T-helper 1 cell treated with Interleukin-12 subunit alpha and Interleukin-12 subunit beta and Interleukin-4 antibody, amounts not matched to agents 30 μg/mL and 1 μg/mL, for 36 hours (primary cell): ENCODE data around the gene LRRC27.
"Not testable (repeated sequence)": the region's sequence is repeated elsewhere in the genome, so short reads cannot be mapped to it uniquely, and the experiment has no call there.

Experiments used
- H3K27ac Mint-ChIP-seq: one replicate; pipeline ENCODE4 v1.8.0; 2021; ENCODE audit warnings: mild to moderate bottlenecking, mixed read lengths
- H3K27me3 Mint-ChIP-seq: one replicate; pipeline ENCODE4 v1.8.0; 2021; ENCODE audit warnings: low read depth, mixed read lengths
- H3K36me3 Mint-ChIP-seq: one replicate; pipeline ENCODE4 v1.8.0; 2021; ENCODE audit warnings: low read depth, mixed read lengths
- H3K4me1 Mint-ChIP-seq: one replicate; pipeline ENCODE4 v1.8.0; 2021; ENCODE audit warnings: low read depth, mixed read lengths
- H3K4me3 Mint-ChIP-seq: one replicate; pipeline ENCODE4 v1.8.0; 2021; ENCODE audit warnings: mild to moderate bottlenecking, moderate library complexity, mixed read lengths
- H3K9me3 Mint-ChIP-seq: one replicate; pipeline ENCODE4 v1.8.0; 2021; ENCODE audit warnings: mixed read lengths

The LRRC27 gene

DNA sequence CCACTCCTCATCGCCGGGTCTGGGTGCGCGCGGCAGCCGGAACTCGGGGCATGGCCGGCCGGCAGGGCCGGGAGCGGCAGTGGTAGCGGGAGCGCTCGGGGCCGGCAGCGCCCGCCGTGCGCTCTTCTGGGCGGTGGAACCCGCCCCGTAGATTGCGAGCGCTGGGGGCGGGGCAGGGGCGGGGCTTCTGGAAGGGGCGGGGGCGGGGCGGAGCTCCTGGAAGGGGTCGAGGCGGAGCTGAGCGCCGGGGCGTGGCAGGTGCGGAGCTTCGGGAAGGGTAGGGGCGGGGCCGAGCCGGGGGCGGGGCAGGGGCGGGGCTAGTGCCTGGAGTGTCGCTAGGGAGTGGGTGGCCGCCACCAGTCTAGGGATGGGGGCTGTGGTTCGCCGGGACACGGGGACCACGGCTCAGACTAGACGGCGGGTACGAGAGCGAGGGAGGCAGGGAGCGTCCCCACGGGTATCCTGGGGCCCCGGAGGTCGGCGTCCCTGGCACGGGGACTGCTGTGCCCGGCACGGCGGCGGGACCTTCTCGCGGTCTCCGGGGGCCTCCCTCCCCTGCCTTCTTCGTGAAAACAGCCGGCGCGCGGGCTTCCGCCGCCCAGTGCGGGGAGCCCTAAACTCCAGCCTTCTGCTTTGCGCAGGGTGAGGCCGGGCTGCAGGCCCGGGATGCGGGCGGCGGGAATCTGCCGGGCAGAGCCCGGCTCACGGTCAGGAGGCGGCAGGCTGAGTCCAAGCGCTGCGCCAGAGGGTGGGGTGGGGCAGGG lies 24.0 kb upstream of the LRRC27 start, which contains the start of gene STK32C:
Gene STK32C (minus strand): TSS at position 128 of the 764 bp plus-strand sequence. CDS start 117 bp downstream, at position 11.
- no peak within 1 kb of the TSS for H3K27ac Mint-ChIP-seq
- peaks cover 3% of the 10 kb centered on the region for H3K4me1 Mint-ChIP-seq
- H3K9me3 Mint-ChIP-seq: no peaks in the 10 kb centered on the region
- peak within 1 kb of the TSS; percentile 82 for H3K4me3 Mint-ChIP-seq
- no peaks in the 10 kb centered on the region for H3K36me3 Mint-ChIP-seq
- peaks cover 43% of the 10 kb centered on the region for H3K27me3 Mint-ChIP-seq

DNA sequence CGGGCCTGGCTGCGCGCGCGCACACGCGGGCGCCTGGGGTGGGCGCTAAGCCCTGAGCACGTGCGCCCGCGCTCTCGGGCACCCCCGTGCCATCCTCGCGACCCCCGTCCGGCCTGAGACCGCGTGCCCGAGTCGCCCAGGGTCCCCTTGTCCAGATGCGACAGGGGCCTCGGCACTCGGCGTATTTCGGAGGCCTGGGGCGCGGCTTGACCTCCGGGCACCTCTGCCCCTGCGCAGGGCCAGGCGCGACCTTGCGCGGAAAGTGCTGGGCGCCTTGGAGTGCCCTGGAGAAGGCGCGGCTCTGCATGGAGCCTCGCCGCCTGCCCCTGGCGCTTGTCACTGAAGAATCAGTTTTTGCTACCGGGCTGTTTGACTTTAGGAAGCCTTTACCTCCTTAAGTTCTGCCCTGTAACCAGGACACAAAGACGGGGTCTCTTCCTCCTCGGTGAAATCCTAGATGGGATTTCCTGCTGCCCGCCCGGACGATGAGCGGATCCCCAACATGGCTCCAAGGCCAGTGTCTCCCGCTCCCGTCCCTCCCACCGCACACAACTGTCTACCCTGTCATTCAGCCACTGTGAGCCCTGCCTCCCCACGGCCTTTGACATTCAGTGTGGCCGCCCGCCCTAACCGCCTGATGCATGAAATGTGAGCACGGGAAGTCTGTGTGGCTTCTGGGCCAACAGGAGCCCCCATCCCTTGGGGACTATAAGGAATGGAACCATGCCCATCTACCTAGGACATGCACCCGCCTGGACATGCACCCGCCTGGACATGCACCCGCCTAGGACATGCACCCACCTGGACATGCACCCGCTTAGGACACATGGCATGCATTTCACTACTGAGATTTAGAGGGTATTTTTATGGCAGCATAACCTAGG lies 23.2 kb upstream of the LRRC27 start:
- Mint-ChIP-seq H3K9me3 (no peaks in the 10 kb centered on the region), H3K4me3 (peak overlapping the region; percentile 72), H3K36me3 (no peaks in the 10 kb centered on the region), H3K27ac (no peak overlapping the region), H3K4me1 (peaks cover 3% of the 10 kb centered on the region), H3K27me3 (peaks cover 46% of the 10 kb centered on the region)

- Mint-ChIP-seq H3K36me3 (no peaks in the 10 kb centered on the region), H3K27ac (no peak overlapping the region), H3K4me3 (peak overlapping the region; percentile 72), H3K27me3 (peaks cover 48% of the 10 kb centered on the region), H3K9me3 (no peaks in the 10 kb centered on the region), H3K4me1 (peaks cover 3% of the 10 kb centered on the region)
Observed at GRCh38 chr10:132309471-132309865, 22.5 kb upstream of the LRRC27 start.

- H3K4me3 Mint-ChIP-seq: peak overlapping the region; percentile 72
- H3K4me1 Mint-ChIP-seq: peaks cover 3% of the 10 kb centered on the region
- no peak overlapping the region for H3K27ac Mint-ChIP-seq
- no peaks in the 10 kb centered on the region for H3K9me3 Mint-ChIP-seq
- H3K27me3 Mint-ChIP-seq: peaks cover 49% of the 10 kb centered on the region
- H3K36me3 Mint-ChIP-seq: no peaks in the 10 kb centered on the region
Observed at GRCh38 chr10:132309879-132310591, 22.0 kb upstream of the LRRC27 start.

DNA sequence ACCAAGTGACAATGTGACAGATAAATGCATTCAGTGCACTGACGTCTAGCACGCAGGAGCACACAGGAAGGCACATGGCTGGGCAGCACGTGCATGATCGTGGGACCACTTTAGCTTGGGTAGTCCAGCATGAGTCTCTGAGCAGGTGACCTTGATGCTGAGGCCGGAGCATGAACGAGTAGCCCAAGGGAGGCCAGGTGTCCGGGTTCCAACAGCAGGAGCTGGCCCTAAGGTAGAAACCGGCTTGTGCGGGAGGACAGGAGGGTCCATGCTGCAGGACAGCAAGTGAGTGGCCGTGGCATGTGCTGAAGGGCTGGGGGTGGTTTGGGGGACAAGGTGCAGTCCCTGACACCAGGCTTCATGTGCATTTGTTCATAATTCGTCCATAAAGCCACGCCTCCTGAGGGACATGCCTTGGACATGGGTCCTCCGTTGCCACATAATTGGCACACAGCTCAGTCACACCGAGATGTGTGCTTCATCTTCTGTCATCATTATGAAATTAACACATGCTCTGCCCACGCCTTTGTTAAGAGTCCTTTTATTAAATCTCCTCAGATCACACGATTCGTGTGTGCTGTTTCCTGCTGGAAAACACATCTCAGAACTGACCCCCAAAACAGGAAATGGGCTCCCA lies 21.2 kb upstream of the LRRC27 start:
- H3K4me3 Mint-ChIP-seq: no peak overlapping the region
- H3K9me3 Mint-ChIP-seq: no peaks in the 10 kb centered on the region

GRCh38 chr10:132311338-132311939 lies 20.6 kb upstream of the LRRC27 start:
- Mint-ChIP-seq H3K4me3 (no peak overlapping the region), H3K4me1 (peaks cover 3% of the 10 kb centered on the region), H3K9me3 (no peaks in the 10 kb centered on the region), H3K27ac (no peak overlapping the region), H3K36me3 (no peaks in the 10 kb centered on the region), H3K27me3 (peaks cover 40% of the 10 kb centered on the region)

More for the DNA sequence above, 21.2 kb upstream of the LRRC27 start:
- H3K27me3 Mint-ChIP-seq: peaks cover 46% of the 10 kb centered on the region
- no peaks in the 10 kb centered on the region for H3K36me3 Mint-ChIP-seq
- H3K27ac Mint-ChIP-seq: no peak overlapping the region
- peaks cover 3% of the 10 kb centered on the region for H3K4me1 Mint-ChIP-seq

DNA sequence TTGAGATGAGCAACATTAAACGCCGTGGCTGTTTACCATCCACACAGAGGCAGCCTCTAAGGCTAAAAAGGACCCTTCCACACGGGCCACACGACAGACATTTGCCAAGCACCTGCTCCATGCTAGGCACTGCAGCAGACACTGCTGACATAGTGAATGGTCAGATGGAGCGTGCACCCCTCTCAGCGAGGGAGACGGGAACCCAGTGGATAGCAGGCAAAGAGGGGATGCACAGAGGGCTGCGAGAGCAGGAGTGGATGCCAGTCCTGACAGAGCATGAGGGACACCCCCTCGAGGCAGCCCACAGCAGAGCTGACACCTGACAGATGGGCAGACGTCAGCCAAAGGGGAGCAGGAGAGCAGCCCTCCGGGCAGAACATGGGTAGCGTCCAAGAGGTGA lies 18.7 kb upstream of the LRRC27 start:
- Mint-ChIP-seq H3K36me3 (no peaks in the 10 kb centered on the region), H3K4me1 (no peaks in the 10 kb centered on the region), H3K4me3 (no peak overlapping the region), H3K27me3 (peaks cover 34% of the 10 kb centered on the region), H3K27ac (no peak overlapping the region), H3K9me3 (no peaks in the 10 kb centered on the region)

- Mint-ChIP-seq H3K27ac (no peak overlapping the region), H3K4me3 (no peak overlapping the region), H3K9me3 (no peaks in the 10 kb centered on the region), H3K4me1 (no peaks in the 10 kb centered on the region), H3K36me3 (no peaks in the 10 kb centered on the region), H3K27me3 (peaks cover 33% of the 10 kb centered on the region)
Observed at GRCh38 chr10:132313865-132314264, 18.1 kb upstream of the LRRC27 start.

GRCh38 chr10:132314336-132314735 lies 17.7 kb upstream of the LRRC27 start:
- no peak overlapping the region for H3K27ac Mint-ChIP-seq
- H3K9me3 Mint-ChIP-seq: no peaks in the 10 kb centered on the region
- peaks cover under 1% of the 10 kb centered on the region for H3K4me1 Mint-ChIP-seq
- peaks cover 28% of the 10 kb centered on the region for H3K27me3 Mint-ChIP-seq
- H3K36me3 Mint-ChIP-seq: no peaks in the 10 kb centered on the region
- no peak overlapping the region for H3K4me3 Mint-ChIP-seq

DNA sequence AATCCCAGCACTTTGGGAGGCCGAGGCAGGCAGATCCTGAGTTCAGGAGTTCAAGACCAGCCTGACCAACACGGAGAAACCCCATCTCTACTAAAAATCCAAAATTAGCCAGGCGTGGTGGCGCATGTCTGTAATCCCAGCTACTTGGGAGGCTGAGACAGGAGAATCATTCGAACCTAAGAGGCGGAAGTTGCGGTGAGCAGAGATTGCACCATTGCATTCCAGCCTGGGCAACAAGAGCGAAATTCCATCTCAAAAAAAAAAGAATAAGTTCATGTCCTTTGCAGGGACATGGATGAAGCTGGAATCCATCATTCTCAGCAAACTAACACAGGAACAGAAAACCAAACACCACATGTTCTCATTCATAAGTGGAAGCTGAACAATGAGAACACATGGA lies 17.1 kb upstream of the LRRC27 start:
- not testable (repeated sequence) for H3K27ac Mint-ChIP-seq, H3K4me1 Mint-ChIP-seq, H3K4me3 Mint-ChIP-seq, H3K36me3 Mint-ChIP-seq, H3K9me3 Mint-ChIP-seq
- H3K27me3 Mint-ChIP-seq: peaks cover 23% of the 10 kb centered on the region

DNA sequence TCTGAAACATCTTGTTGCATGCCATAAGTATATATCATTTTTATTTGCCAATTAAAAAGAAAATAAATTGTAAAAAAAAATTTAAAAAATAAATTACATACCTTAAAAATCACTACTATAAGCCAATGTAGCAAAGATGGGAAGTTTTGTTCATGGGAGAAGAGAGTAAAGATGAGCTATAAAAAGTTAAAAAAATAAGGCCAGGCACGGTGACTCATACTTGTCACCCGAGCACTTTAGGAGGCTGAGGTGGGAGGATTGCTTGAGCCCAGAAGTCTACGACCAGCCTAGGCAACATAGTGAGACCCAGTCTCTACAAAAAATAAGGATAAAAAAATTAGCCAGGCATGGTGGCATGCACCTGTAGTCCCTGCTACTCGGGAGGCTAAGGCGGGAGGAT lies 15.9 kb upstream of the LRRC27 start:
- Mint-ChIP-seq H3K27me3 (peaks cover 15% of the 10 kb centered on the region), H3K9me3 (no peaks in the 10 kb centered on the region), H3K4me3 (no peak overlapping the region), H3K4me1 (peaks cover 12% of the 10 kb centered on the region), H3K27ac (no peak overlapping the region), H3K36me3 (no peaks in the 10 kb centered on the region)

- H3K9me3 Mint-ChIP-seq, H3K36me3 Mint-ChIP-seq, H3K4me3 Mint-ChIP-seq, H3K27ac Mint-ChIP-seq: not testable (repeated sequence)
- H3K27me3 Mint-ChIP-seq: peaks cover 13% of the 10 kb centered on the region
- peaks cover 12% of the 10 kb centered on the region for H3K4me1 Mint-ChIP-seq
Observed at GRCh38 chr10:132317477-132317876, 14.5 kb upstream of the LRRC27 start.

DNA sequence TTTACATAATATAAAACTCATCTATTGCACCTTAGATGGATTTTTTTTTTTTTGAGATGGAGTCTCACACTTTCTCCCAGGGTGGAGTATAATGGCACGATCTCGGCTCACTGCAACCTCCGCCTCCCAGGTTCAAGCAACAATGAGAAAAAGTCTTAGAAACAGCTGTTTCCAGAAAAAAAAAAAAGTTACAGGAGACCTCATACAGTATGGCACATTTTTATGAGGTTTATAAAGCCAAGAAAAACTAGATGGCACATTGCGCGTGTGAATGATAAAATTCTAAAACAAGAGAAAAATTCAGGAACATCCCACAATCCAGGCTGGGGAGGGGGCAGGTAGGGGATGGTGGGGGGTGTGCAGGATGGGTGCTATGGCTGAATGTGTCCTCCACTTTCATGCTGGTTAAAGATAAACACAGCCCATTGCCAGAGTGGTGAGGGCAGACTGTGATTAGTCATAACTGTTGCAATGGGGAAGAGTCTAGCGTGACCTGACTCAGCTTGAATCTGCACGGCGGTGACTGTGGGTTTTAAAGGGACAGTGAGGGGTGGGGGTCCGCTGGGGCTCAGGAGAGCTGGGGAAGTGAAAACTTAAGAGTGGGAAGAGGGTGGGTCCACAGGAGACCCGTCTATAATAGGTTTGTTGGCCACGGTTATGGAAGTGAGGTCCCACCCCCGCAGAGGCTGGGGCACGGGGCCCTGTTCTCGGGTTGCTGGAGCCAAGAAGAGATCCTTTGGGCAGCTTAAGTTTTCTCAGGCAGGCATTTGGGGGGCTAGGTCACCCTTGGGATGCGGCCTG lies 11.9 kb upstream of the LRRC27 start:
- H3K4me3 Mint-ChIP-seq: no peak overlapping the region
- H3K36me3 Mint-ChIP-seq: peaks cover 5% of the 10 kb centered on the region
- peaks cover 3% of the 10 kb centered on the region for H3K27me3 Mint-ChIP-seq
- H3K4me1 Mint-ChIP-seq: peaks cover 15% of the 10 kb centered on the region
- no peaks in the 10 kb centered on the region for H3K9me3 Mint-ChIP-seq
- H3K27ac Mint-ChIP-seq: peak overlapping the region; percentile 15
